Superior temporal gyrus (tissue), 1 donor: ENCODE results near the gene DPM2.
A peak's percentile ranks its signal among the peaks of the same experiment; 100 is the strongest.

Source experiments
- DNase-seq: peaks from one replicate; pipeline ENCODE4 v3.0.0-alpha.2; 2016; ENCODE audit errors: extremely low spot score

DPM2 gene

DNA sequence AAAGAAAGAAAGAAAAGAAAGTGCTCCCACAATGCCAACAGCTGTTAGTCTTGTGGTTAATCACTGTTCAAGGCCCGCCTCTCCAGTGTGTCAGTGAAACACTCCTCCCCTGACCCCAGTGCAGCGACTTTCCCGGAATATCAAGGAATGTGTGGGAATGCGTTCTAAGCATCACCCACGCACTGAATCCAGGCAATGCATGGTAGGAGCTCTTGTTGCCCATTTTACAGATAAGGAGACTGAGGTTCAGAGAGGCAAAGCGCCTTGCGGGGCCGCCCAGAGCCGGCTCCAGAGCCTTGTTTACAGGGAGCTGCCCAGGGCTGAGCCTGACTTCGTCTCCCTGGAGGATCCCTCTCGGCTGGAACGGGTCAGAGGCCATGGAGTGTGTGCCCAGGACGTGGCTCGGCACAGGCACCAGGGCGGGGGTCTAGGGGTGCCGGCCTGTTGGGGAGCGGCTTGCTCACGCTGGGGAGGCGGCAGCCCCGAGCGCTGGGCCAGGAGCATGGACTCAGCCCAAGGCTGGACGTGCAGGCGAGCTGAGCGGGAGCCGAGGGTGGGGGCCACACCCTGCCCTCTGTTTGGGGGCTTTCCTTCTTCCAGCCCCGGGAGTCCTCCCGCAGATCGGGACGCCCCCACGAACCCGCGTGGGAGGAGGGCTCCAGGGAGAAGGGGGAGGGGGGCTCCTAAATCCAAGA lies 39.1 kb downstream of the DPM2 start:
- no peak for DNase-seq

- peak; percentile 73 for DNase-seq
These were observed 40.4 kb downstream of the DPM2 start for GRCh38 chr9:127897193-127897692.

DNA sequence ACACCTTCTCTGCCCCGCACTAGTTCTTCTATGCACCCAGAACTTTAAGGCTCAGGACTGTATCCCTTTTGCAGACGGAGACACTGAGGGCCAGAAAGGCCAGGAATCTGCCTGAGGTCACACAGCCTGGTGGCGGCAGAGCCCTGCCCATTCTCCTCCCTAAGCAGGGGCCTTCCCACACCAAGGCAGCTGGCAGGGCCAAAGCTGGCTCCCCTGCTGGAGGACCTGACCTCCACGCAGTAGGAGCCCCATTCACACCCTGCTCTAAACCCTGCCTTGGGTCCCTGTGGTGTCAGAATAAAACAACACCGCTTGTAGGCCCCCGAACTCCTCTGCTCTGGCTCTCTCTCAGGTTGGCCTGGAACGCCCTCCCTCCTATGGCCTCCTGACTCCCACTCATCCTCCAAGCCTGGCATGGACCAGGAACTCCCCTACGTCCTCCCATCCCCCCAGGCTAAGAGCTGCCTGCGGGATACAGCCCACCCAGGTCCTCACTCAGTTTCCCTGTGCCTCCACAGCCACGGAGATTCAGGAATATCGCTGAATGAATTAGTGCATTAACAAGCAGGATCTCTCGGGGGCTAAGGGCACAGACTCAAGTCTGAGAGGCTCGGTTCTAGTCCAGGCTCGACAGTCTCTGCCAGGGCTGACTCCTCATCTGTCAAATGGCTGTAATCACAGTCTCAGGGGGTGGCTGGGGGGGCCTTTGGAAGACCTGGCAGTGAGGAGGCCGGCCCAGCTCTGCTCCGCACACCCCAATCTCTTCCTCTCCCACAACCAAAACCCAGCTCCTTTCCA lies 41.1 kb downstream of the DPM2 start:
- DNase-seq = no peak

GRCh38 chr9:127895811-127896210 lies 41.8 kb downstream of the DPM2 start:
- DNase-seq = no peak

DNA sequence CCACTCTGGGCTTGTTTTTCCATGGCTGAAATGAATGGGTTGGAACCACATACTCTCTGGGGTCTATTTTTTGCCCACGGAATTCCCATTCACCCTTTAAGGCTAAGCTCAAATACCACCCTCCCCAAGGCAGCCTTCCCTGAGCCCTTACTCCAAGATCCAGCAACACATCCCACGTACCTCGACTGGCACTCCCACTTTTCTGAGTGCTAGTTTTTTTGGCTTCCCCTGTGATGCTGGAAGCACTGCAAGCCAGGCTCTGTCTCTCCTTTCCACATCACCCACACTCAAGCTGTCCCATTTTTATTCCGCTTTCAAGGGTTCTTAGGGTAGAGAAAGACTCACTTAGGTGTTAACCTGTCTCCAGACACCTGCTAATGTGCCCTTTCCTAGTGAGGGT lies 44.3 kb downstream of the DPM2 start:
- peak; percentile 60 for DNase-seq

GRCh38 chr9:127892831-127893230 lies 44.8 kb downstream of the DPM2 start:
- no peak for DNase-seq

DNA sequence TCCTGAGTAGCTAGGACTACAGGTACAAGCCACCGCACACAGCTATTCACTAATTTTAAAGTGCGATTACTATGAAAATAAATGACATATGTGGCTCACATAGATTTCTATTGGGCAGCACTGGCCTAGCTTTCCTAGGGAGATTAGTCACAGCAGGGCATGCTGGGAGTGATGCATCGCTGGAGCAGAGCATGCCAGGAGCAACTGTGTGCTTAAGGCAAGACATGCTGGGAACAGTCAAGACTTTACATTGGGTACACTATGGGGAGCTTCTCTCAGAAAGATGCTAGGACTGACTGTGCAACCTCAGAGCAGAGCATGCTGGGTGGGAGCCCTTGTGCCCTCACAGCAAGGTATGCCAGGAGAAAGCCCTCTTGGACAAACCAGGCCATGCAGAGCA lies 47.6 kb downstream of the DPM2 start:
- DNase-seq = no peak

- no peak for DNase-seq
These were observed 49.9 kb downstream of the DPM2 start for GRCh38 chr9:127887792-127888191.

- DNase-seq = no peak
These were observed 51.2 kb downstream of the DPM2 start for GRCh38 chr9:127886401-127886972.

DNA sequence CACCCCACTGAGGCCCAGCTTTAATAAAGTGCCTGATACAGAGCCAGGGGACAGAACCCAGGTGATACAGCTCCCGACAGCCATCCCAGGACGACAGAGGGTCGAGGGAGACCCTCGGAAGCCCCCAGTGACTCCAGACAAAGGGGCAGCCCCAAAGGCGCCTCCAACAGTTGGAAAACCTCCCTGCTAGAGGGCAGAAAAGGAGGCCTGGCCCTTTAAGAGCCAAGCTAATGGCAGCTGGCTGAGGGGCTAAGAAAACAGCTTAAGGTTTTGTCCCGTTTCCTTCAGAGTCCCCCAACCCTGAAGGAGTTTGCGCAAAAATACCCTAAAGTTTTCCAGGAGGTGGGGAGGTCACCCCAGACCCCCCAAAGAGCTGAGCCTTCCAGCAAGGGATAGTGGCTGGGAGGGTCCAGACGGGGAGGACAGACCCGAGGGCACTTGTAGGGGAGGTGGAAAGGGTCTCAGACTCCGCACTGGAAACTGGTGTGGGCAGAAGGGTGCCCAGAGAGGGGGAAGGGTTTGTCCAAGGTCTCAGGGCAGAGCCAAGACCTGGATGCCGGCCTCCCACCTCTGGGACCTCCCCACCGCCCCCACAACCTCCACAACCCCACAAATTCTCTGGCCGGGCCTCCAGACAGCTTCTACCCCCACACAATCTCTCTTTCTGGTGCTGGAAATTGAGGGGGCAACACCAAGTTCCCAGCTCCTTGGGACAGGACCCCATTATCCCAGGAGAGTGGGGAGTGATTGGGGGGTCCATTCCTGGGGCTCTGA lies 52.0 kb downstream of the DPM2 start:
- DNase-seq = no peak
